Measurements from ENCODE around the gene ECHS1.

Gene ECHS1

GRCh38 chr10:133318494-133319127 lies 54.5 kb downstream of the ECHS1 start:
- DNase-seq: peak; percentile 91

DNA sequence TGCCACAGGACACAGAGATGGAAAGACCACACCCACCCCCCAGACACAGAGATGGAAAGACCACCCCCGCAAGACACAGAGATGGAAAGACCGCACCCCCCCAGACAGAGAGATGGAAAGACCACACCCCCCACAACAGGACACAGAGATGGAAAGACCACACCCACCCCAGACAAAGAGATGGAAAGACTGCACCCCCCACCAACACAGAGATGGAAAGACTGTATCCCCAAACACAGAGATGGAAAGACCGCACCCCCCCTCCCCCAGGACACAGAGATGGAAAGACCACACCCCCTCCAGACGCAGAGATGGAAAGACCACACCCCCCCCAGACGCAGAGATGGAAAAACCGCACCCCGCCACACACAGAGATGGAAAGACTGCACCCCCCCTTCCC lies 56.4 kb downstream of the ECHS1 start:
- no peak for DNase-seq

- no peak for DNase-seq
Measured at GRCh38 chr10:133316266-133316665, 56.9 kb downstream of the ECHS1 start.

DNA sequence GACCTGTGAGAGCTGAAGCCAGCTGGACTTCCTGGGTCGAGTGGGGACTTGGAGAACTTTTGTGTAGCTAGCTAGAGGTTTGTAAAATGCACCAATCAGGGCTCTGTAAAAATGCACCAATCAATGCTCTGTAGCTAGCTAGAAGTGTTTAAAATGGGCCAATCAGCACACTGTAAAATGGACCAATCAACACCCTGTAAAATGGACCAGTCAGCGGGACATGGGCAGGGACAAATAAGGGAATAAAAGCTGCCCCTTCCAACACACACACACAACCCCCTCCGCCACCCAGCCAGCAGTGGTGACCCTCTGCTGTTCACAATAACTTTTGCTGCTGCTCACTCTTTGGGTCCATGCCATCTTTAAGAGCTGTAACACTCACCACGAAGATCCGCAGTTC lies 57.3 kb downstream of the ECHS1 start:
- no peak for DNase-seq

DNA sequence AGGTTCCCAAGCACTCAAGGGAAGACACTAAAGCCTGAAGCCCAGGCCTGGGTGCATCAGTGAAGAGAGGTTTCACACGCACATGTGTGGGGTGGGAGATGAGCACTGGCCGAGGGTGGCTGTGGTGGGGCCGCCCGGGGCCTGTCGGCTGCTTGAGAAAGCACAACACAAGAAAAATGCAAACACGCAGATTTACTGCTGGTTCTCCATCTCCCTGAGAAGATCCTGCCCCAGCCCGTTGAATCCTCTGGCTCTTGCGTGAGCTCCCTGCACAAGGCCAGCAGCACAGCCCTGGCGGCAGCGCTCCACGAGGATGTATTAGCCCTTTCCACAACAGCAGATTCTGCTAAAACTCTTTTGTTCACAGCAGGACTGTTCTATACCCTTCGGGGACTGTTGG lies 58.2 kb downstream of the ECHS1 start:
- DNase-seq: no peak

- no peak for DNase-seq
Measured at GRCh38 chr10:133313192-133313591, 60.0 kb downstream of the ECHS1 start.

- DNase-seq: no peak
Measured at GRCh38 chr10:133312769-133313145, 60.4 kb downstream of the ECHS1 start.
